Ascending aorta (tissue), 2 donors: ENCODE data around the gene MSI2. TPM values are rescaled to one million over a fixed set of nuclear protein-coding genes. Genes with fewer than 3 reads are reported as not detected.

Experiments used
- DNase-seq, 2 donors: peaks; one replicate each; pipeline ENCODE4 v3.0.0-alpha.2; 2019; ENCODE audit warnings: low spot score in 2 of 2
- H3K27ac ChIP-seq, 2 donors: fragments of 200-600 bp; sonication (generic); one replicate each; pipeline ENCODE4 v1.5.1; 2016 to 2017; ENCODE audit warnings: mild to moderate bottlenecking in 1 of 2
- H3K27me3 ChIP-seq: fragments of 200-600 bp; sonication (generic); one replicate; pipeline ENCODE4 v1.5.1; 2017
- H3K36me3 ChIP-seq, 2 donors: fragments of 200-600 bp; sonication (generic); one replicate each; pipeline ENCODE4 v1.5.1; 2016
- H3K4me1 ChIP-seq, 2 donors: fragments of 200-600 bp; sonication (generic); one replicate each; pipeline ENCODE4 v1.5.1; 2016 to 2017; ENCODE audit warnings: mild to moderate bottlenecking in 1 of 2
- H3K4me3 ChIP-seq, 2 donors: fragments of 200-600 bp; sonication (generic); one replicate each; pipeline ENCODE4 v1.5.1; 2016 to 2017; ENCODE audit warnings: mild to moderate bottlenecking in 1 of 2
- H3K9me3 ChIP-seq, 2 donors: fragments of 200-600 bp; sonication (generic); one replicate each; pipeline ENCODE4 v1.5.1; 2016
- intact Hi-C: fragments of 100-400 bp; cut with DNase I; formaldehyde crosslinking; loops from one replicate; pipeline ENCODE4 v1.15.1; 2023
- total RNA-seq: library from RNA; depleted of rRNA; stranded (reverse); fragments of >200 nt; gene quantifications from one replicate; pipeline ENCODE4 v1.1.0, GENCODE V29; 2016
- TF ChIP-seq, protein P1 (sequence below), 3 experiments: fragments of 200-600 bp in 2 of 3; fragments of 450-650 bp in 1 of 3; sonication (generic) in 2 of 3; IDR thresholded peaks; one replicate each; pipeline ENCODE4 v1.5.1; 2016 to 2019; ENCODE audit warnings: antibody characterized with exemption in 3 of 3, mild to moderate bottlenecking in 1 of 3, moderate library complexity in 1 of 3

Gene MSI2
- total RNA-seq, 1 donor from 2014 or later = 11.7 TPM

- Histone ChIP-seq H3K36me3 (no peaks in the 10 kb centered on the region), H3K4me1 (peaks cover 0 to 32% of the 10 kb centered on the region in 2 donors), H3K27me3 (no peaks in the 10 kb centered on the region), H3K9me3 (no peaks in the 10 kb centered on the region), H3K27ac (peak overlapping the region; percentile 35 to 37), H3K4me3 (no peak overlapping the region)
- intact Hi-C loops = loop anchor here (5.0 kb wide), 1 partner anchor 42 kb away; no protein-coding TSS in a partner anchor
- TF ChIP-seq, protein P1, sequence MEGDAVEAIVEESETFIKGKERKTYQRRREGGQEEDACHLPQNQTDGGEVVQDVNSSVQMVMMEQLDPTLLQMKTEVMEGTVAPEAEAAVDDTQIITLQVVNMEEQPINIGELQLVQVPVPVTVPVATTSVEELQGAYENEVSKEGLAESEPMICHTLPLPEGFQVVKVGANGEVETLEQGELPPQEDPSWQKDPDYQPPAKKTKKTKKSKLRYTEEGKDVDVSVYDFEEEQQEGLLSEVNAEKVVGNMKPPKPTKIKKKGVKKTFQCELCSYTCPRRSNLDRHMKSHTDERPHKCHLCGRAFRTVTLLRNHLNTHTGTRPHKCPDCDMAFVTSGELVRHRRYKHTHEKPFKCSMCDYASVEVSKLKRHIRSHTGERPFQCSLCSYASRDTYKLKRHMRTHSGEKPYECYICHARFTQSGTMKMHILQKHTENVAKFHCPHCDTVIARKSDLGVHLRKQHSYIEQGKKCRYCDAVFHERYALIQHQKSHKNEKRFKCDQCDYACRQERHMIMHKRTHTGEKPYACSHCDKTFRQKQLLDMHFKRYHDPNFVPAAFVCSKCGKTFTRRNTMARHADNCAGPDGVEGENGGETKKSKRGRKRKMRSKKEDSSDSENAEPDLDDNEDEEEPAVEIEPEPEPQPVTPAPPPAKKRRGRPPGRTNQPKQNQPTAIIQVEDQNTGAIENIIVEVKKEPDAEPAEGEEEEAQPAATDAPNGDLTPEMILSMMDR (IDR thresholded peaks at IDR 0.05) = no peak
- no peak for DNase-seq
Measured at GRCh38 chr17:57480438-57481196, 224.3 kb downstream of the MSI2 start.

GRCh38 chr17:57481910-57482391 lies 225.6 kb downstream of the MSI2 start:
- Histone ChIP-seq H3K9me3 (no peaks in the 10 kb centered on the region), H3K36me3 (no peaks in the 10 kb centered on the region), H3K4me1 (peaks cover 0 to 39% of the 10 kb centered on the region in 2 donors), H3K4me3 (no peak overlapping the region), H3K27me3 (no peaks in the 10 kb centered on the region), H3K27ac (peak overlapping the region; percentile 29 to 33)
- DNase-seq = no peak
- intact Hi-C loops = loop anchor here (5.0 kb wide), 1 partner anchor 40 kb away; no protein-coding TSS in a partner anchor
- TF ChIP-seq, protein P1 (IDR thresholded peaks at IDR 0.05) = no peak

DNA sequence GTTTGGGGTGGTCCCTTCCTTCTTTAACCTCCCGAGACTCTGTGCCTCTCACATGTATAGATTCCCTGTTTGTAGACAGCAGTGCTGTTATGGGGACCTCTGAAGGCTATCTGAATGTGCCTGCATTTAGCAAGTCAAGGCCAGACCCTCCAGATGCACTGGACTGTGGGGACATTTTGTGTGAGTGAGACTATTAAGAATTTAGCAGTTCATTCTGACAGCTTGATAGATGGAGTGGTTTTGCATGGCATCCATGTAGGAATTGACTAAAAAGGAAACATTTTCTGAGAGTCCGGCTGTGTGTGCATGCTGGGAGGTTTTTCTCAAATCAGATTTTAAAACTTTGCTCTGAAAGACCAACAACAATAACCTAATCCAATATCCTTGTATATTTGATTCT lies 226.3 kb downstream of the MSI2 start:
- no peak overlapping the region for H3K4me3 ChIP-seq
- H3K9me3 ChIP-seq = no peaks in the 10 kb centered on the region
- no peaks in the 10 kb centered on the region for H3K36me3 ChIP-seq
- no peak for DNase-seq
- H3K27me3 ChIP-seq = no peaks in the 10 kb centered on the region
- H3K27ac ChIP-seq = peak overlapping the region; percentile 29 to 33
- peaks cover 0 to 46% of the 10 kb centered on the region in 2 donors for H3K4me1 ChIP-seq
- TF ChIP-seq, protein P1 (IDR thresholded peaks at IDR 0.05) = no peak
- intact Hi-C loops = loop anchor here (5.0 kb wide), 1 partner anchor 40 kb away; no protein-coding TSS in a partner anchor

GRCh38 chr17:57484081-57484666 lies 227.9 kb downstream of the MSI2 start:
- TF ChIP-seq, protein P1 (IDR thresholded peaks at IDR 0.05) = no peak
- intact Hi-C loops = loop anchor here (5.0 kb wide), 1 partner anchor 38 kb away; no protein-coding TSS in a partner anchor
- no peak for DNase-seq
- no peak overlapping the region for H3K4me3 ChIP-seq
- peaks cover 0 to 49% of the 10 kb centered on the region in 2 donors for H3K4me1 ChIP-seq
- no peaks in the 10 kb centered on the region for H3K9me3 ChIP-seq
- no peaks in the 10 kb centered on the region for H3K36me3 ChIP-seq
- no peaks in the 10 kb centered on the region for H3K27me3 ChIP-seq
- no peak overlapping the region for H3K27ac ChIP-seq

DNA sequence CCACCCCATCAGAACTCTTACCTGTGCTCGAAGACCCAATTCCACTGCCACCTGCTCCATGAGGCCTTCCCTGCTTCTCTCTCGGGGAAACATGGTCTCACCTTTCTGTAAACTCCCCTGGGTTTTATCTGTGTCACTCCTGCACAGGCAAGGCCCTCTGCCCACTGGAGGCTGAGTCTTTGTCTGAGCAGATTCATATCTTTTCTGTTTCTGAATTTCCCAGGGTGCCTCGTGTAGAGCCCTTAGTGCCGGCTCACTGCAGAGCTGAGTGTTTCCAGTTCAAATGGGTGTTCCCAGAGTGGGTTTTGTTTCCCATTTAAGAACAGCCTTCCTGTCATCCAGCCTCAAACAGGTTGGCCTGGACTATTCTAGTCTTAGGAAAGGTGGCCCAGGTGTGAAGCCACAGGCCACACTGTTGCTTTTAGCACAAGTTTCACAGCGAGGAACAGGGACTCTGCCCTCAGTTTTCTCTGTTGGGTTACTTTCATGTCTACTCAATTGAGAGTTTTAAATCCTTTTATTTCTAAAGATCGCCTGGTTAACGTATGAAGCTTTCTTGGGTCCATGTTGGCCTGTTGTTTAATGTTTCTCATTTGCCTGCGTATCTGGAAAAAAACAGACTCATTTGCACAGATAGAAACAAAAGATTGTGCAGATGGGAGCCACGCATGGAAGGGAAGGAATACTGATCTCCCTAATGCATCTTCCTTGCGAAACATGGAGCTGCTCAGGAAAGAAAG lies 228.7 kb downstream of the MSI2 start:
- intact Hi-C loops = loop anchor here (5.0 kb wide), 1 partner anchor 37 kb away; no protein-coding TSS in a partner anchor
- peaks cover 0 to 54% of the 10 kb centered on the region in 2 donors for H3K4me1 ChIP-seq

More for the DNA sequence above, 228.7 kb downstream of the MSI2 start:
- TF ChIP-seq, protein P1 (IDR thresholded peaks at IDR 0.05) = no peak
- H3K27ac ChIP-seq = no peak overlapping the region
- no peaks in the 10 kb centered on the region for H3K27me3 ChIP-seq
- no peak for DNase-seq
- no peak overlapping the region for H3K4me3 ChIP-seq
- no peaks in the 10 kb centered on the region for H3K9me3 ChIP-seq
- no peaks in the 10 kb centered on the region for H3K36me3 ChIP-seq
